GM19438 (cell line): ENCODE measurements around the gene EGR4.

Source experiments
- ATAC-seq: cut with Tn5 transposase; IDR thresholded peaks from one replicate; pipeline ENCODE4 v1.9.1; 2021; ENCODE audit warnings: low read depth; ENCODE audit not compliant: unreplicated experiment

The EGR4 gene

GRCh38 chr2:73293534-73294171 lies at the start of gene EGR4:
EGR4 (minus strand) TSS chr2:73293548; CDS start chr2:73293317, 231 bp downstream.
- ATAC-seq = peak; percentile 85

GRCh38 chr2:73341039-73341438 lies 47.7 kb upstream of the EGR4 start:
- ATAC-seq = no peak

GRCh38 chr2:73339201-73339600 lies 45.9 kb upstream of the EGR4 start:
- no peak for ATAC-seq

GRCh38 chr2:73337828-73338227 lies 44.5 kb upstream of the EGR4 start:
- no peak for ATAC-seq

GRCh38 chr2:73334620-73335019 lies 41.3 kb upstream of the EGR4 start:
- no peak for ATAC-seq

GRCh38 chr2:73334045-73334444 lies 40.7 kb upstream of the EGR4 start:
- ATAC-seq = no peak

GRCh38 chr2:73333564-73333963 lies 40.2 kb upstream of the EGR4 start:
- no peak for ATAC-seq

GRCh38 chr2:73324126-73324725 lies 30.9 kb upstream of the EGR4 start:
- no peak for ATAC-seq

GRCh38 chr2:73323551-73323950 lies 30.2 kb upstream of the EGR4 start:
- no peak for ATAC-seq

GRCh38 chr2:73314441-73314840 lies 21.1 kb upstream of the EGR4 start:
- ATAC-seq = no peak

- no peak for ATAC-seq
These were observed 14.4 kb upstream of the EGR4 start for GRCh38 chr2:73307720-73308119.

GRCh38 chr2:73301636-73302035 lies 8.3 kb upstream of the EGR4 start:
- no peak for ATAC-seq

- no peak for ATAC-seq
These were observed 7.6 kb upstream of the EGR4 start for GRCh38 chr2:73300926-73301325.

- ATAC-seq = no peak
These were observed 4.2 kb upstream of the EGR4 start for GRCh38 chr2:73297586-73297985.

- no peak for ATAC-seq
These were observed 3.8 kb upstream of the EGR4 start for GRCh38 chr2:73297151-73297559.

GRCh38 chr2:73295751-73296400 lies 2.5 kb upstream of the EGR4 start:
- no peak for ATAC-seq

- no peak for ATAC-seq
These were observed 891 bp upstream of the EGR4 start for GRCh38 chr2:73294239-73294638.

GRCh38 chr2:73292906-73293533 lies 328 bp downstream of the EGR4 start:
- no peak for ATAC-seq

- no peak for ATAC-seq
These were observed 937 bp downstream of the EGR4 start for GRCh38 chr2:73292316-73292905.

- no peak for ATAC-seq
These were observed 1.7 kb downstream of the EGR4 start for GRCh38 chr2:73291461-73292315.
